ENCODE measurements around the gene SCCPDH.
"Not testable (repeated sequence)": the region's sequence is repeated elsewhere in the genome, so short reads cannot be mapped to it uniquely, and the experiment has no call there.

The SCCPDH gene

GRCh38 chr1:246724016-246724730 lies at the start of gene SCCPDH:
Gene SCCPDH (plus strand): TSS chr1:246724409. CDS start chr1:246724423, 14 bp downstream.
- peak; percentile 48 to 75 for DNase-seq

GRCh38 chr1:246677842-246678241 lies 46.4 kb upstream of the SCCPDH start:
- no peak for DNase-seq

GRCh38 chr1:246678816-246679793 lies 45.1 kb upstream of the SCCPDH start:
- DNase-seq, result no peak

GRCh38 chr1:246679794-246680177 lies 44.4 kb upstream of the SCCPDH start:
- DNase-seq, result no peak

- no peak for DNase-seq
These were observed 44.0 kb upstream of the SCCPDH start for GRCh38 chr1:246680190-246680589.

GRCh38 chr1:246680696-246681130 lies 43.5 kb upstream of the SCCPDH start:
- DNase-seq, result no peak

GRCh38 chr1:246681900-246682895 lies 42.0 kb upstream of the SCCPDH start:
- DNase-seq, result no peak

- no peak for DNase-seq
These were observed 40.7 kb upstream of the SCCPDH start for GRCh38 chr1:246683521-246683920.

GRCh38 chr1:246687002-246687401 lies 37.2 kb upstream of the SCCPDH start:
- no peak for DNase-seq

GRCh38 chr1:246689409-246690008 lies 34.7 kb upstream of the SCCPDH start:
- peak; percentile 31 to 82 for DNase-seq

GRCh38 chr1:246690100-246690499 lies 34.1 kb upstream of the SCCPDH start:
- no peak for DNase-seq

- no peak for DNase-seq
These were observed 32.4 kb upstream of the SCCPDH start for GRCh38 chr1:246691622-246692495.

GRCh38 chr1:246694213-246694895 lies 29.9 kb upstream of the SCCPDH start:
- not testable (repeated sequence) for DNase-seq

GRCh38 chr1:246695136-246695535 lies 29.1 kb upstream of the SCCPDH start:
- DNase-seq, result no peak

GRCh38 chr1:246695666-246696065 lies 28.5 kb upstream of the SCCPDH start:
- DNase-seq, result no peak

- no peak for DNase-seq
These were observed 25.6 kb upstream of the SCCPDH start for GRCh38 chr1:246698466-246699094.

GRCh38 chr1:246699095-246699735 lies 25.0 kb upstream of the SCCPDH start:
- DNase-seq, result peak; percentile 70 to 74

- DNase-seq, result no peak
These were observed 20.6 kb upstream of the SCCPDH start for GRCh38 chr1:246703581-246703980.

- no peak for DNase-seq
These were observed 18.8 kb upstream of the SCCPDH start for GRCh38 chr1:246705368-246705767.
